OCI-LY7 (cell line): ENCODE results near the gene FBXW7. TPM values are rescaled to one million over a fixed set of nuclear protein-coding genes. Genes with fewer than 3 reads are reported as not detected.

Experiments used
- BruUV-seq: library from RNA; stranded (reverse); fragments of 400-500 nt; replicated peaks from 2 replicates; lab custom pipeline; 2021; lab: Mats Ljungman, UMichigan
- CTCF ChIA-PET: fragments of 300-600 bp; sonication (Branson Sonifier 250); formaldehyde crosslinking; loops from one replicate; lab custom pipeline; 2022; ENCODE audit warnings: antibody characterized with exemption; ENCODE audit not compliant: unreplicated experiment; lab: Charles Lee
- POLR2A ChIA-PET: fragments of 300-600 bp; sonication (Branson Sonifier 250); formaldehyde crosslinking; loops from one replicate; lab custom pipeline; 2022; ENCODE audit warnings: antibody characterized with exemption; lab: Charles Lee
- DNase-seq: peaks from one replicate; pipeline ENCODE4 v3.0.0-alpha.2; 2015; ENCODE audit warnings: low spot score
- H2AFZ ChIP-seq: fragments of 200-600 bp; sonication (generic), shearing (Covaris generic); 2 replicates; pipeline ENCODE4 v1.6.1; 2014; ENCODE audit warnings: mild to moderate bottlenecking, antibody characterized with exemption, low read length, moderate library complexity
- H3K27ac ChIP-seq: fragments of 200-600 bp; sonication (generic); 2 replicates; pipeline ENCODE4 v1.5.1; 2014; ENCODE audit warnings: mixed run types, low read depth, mild to moderate bottlenecking, moderate library complexity, low read length, inconsistent platforms; ENCODE audit not compliant: poor library complexity, severe bottlenecking
- H3K36me3 ChIP-seq: fragments of 200-600 bp; sonication (generic); 2 replicates; pipeline ENCODE4 v1.6.1; 2014; ENCODE audit warnings: mild to moderate bottlenecking, antibody characterized with exemption, low read length, moderate library complexity, mixed read lengths; ENCODE audit not compliant: insufficient read depth
- H3K4me1 ChIP-seq: fragments of 200-600 bp; sonication (generic); 2 replicates; pipeline ENCODE4 v1.5.1; 2014; ENCODE audit warnings: mild to moderate bottlenecking, low read length; ENCODE audit not compliant: insufficient read depth, poor library complexity, severe bottlenecking
- H3K4me2 ChIP-seq: fragments of 200-600 bp; sonication (generic); 2 replicates; pipeline ENCODE4 v1.6.1; 2014; ENCODE audit warnings: mild to moderate bottlenecking, low read length
- H3K4me3 ChIP-seq: fragments of 200-600 bp; sonication (generic); 2 replicates; pipeline ENCODE4 v1.5.1; 2014; ENCODE audit warnings: mild to moderate bottlenecking, low read depth, low read length; ENCODE audit not compliant: poor library complexity, severe bottlenecking
- H3K79me2 ChIP-seq: fragments of 200-600 bp; sonication (generic); 2 replicates; pipeline ENCODE4 v1.6.1; 2016; ENCODE audit warnings: low read depth, mild to moderate bottlenecking, low read length, moderate library complexity, mixed read lengths; ENCODE audit not compliant: insufficient read depth
- H3K9me2 ChIP-seq: fragments of 200-600 bp; sonication (generic); 2 replicates; pipeline ENCODE4 v1.6.1; 2016; ENCODE audit warnings: mild to moderate bottlenecking, low read length, mixed read lengths; ENCODE audit not compliant: insufficient read depth
- H3K9me3 ChIP-seq: fragments of 200-600 bp; sonication (generic); 2 replicates; pipeline ENCODE4 v1.6.1; 2014; ENCODE audit warnings: mild to moderate bottlenecking, mixed run types, low read length, mixed read lengths
- H4K20me1 ChIP-seq: fragments of 200-600 bp; sonication (generic); 2 replicates; pipeline ENCODE4 v1.6.1; 2014; ENCODE audit warnings: mild to moderate bottlenecking, antibody characterized with exemption, low read length, moderate library complexity, mixed read lengths; ENCODE audit not compliant: insufficient read depth
- EZH2phosphoT487 ChIP-seq: fragments of 200-600 bp; sonication (generic); IDR thresholded peaks from 2 replicates; pipeline ENCODE4 v1.6.1; 2018; ENCODE audit warnings: low read depth, borderline replicate concordance, mild to moderate bottlenecking, mixed run types, antibody characterized with exemption, low read length, moderate library complexity, mixed read lengths
- intact Hi-C: fragments of 100-400 bp; cut with micrococcal nuclease; formaldehyde crosslinking; loops from one replicate; pipeline ENCODE4 v1.10.0; 2022; ENCODE audit not compliant: unreplicated experiment
- total RNA-seq, 2 experiments: library from RNA; depleted of rRNA in 1 of 2; stranded (reverse); fragments of >200 nt in 1 of 2; shearing (Covaris generic) in 1 of 2; gene quantifications; 2 replicates each; pipeline ENCODE4 v1.2.3, GENCODE V29; 2014 to 2022
- TF ChIP-seq, protein P1 (sequence below): fragments of 200-600 bp; sonication (generic); conservative IDR thresholded peaks from 2 replicates; pipeline ENCODE4 v1.5.1; 2014; ENCODE audit warnings: mild to moderate bottlenecking, antibody characterized with exemption, low read length, moderate library complexity, mixed read lengths

Gene FBXW7
- total RNA-seq, 2 experiments from 2014 or later = 58.8 to 102 TPM

DNA sequence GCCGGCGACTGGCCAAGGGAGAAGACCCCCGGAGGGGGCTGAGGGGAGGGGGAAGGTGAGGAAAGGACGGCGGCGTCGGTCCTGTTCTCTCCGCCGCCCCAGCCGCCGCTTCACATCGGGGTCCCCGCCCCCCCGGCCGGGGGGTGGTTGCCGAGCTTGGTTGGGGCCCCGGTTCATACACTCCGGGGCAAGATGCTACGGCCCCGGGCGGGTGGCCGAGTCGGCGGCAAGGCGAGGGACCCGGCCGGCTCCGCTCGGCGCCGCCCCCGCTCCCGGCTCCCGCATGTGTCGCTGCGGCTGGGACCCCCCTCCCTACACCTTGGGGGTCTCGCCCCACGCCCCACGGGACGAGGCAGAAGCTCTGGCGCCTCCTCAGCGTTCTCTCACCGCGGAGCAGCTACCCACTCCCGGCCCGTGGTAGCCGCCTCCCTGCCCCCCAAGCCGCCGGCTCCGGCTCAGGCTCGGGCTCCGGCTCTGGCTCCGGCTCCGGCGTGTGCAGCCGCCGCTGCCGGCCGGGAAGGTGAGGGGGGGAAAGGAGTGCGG lies 461 bp downstream of the FBXW7 start:
- Histone ChIP-seq H2AFZ (no peak overlapping the region), H3K4me2 (peak overlapping the region; percentile 95), H3K27ac (peak overlapping the region; percentile 90), H3K9me3 (peaks cover 18% of the 10 kb centered on the region; the same call in 1 of the 2 replicates), H3K79me2 (peaks cover 86% of the 10 kb centered on the region), H3K36me3 (peaks cover 53% of the 10 kb centered on the region), H3K4me1 (peaks cover 53% of the 10 kb centered on the region), H4K20me1 (peaks cover 28% of the 10 kb centered on the region), H3K9me2 (no peaks in the 10 kb centered on the region), H3K4me3 (peak overlapping the region; percentile 84)
- ChIA-PET CTCF (interaction anchor here (0.6 to 1.3 kb wide), 2 partner anchors 12 to 18 kb away, joined by 3 read pairs; no protein-coding TSS in a partner anchor), POLR2A (interaction anchor here (1.0 to 6.7 kb wide), 9 partner anchors 9 to 129 kb away, joined by 3 to 91 read pairs (median 20); no protein-coding TSS in a partner anchor)
- intact Hi-C loops = no loop called here
- no TSS peak for BruUV-seq
- peak; percentile 36 for DNase-seq
- no peak for TF ChIP-seq EZH2phosphoT487
- TF ChIP-seq, protein P1, sequence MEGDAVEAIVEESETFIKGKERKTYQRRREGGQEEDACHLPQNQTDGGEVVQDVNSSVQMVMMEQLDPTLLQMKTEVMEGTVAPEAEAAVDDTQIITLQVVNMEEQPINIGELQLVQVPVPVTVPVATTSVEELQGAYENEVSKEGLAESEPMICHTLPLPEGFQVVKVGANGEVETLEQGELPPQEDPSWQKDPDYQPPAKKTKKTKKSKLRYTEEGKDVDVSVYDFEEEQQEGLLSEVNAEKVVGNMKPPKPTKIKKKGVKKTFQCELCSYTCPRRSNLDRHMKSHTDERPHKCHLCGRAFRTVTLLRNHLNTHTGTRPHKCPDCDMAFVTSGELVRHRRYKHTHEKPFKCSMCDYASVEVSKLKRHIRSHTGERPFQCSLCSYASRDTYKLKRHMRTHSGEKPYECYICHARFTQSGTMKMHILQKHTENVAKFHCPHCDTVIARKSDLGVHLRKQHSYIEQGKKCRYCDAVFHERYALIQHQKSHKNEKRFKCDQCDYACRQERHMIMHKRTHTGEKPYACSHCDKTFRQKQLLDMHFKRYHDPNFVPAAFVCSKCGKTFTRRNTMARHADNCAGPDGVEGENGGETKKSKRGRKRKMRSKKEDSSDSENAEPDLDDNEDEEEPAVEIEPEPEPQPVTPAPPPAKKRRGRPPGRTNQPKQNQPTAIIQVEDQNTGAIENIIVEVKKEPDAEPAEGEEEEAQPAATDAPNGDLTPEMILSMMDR = no peak

DNA sequence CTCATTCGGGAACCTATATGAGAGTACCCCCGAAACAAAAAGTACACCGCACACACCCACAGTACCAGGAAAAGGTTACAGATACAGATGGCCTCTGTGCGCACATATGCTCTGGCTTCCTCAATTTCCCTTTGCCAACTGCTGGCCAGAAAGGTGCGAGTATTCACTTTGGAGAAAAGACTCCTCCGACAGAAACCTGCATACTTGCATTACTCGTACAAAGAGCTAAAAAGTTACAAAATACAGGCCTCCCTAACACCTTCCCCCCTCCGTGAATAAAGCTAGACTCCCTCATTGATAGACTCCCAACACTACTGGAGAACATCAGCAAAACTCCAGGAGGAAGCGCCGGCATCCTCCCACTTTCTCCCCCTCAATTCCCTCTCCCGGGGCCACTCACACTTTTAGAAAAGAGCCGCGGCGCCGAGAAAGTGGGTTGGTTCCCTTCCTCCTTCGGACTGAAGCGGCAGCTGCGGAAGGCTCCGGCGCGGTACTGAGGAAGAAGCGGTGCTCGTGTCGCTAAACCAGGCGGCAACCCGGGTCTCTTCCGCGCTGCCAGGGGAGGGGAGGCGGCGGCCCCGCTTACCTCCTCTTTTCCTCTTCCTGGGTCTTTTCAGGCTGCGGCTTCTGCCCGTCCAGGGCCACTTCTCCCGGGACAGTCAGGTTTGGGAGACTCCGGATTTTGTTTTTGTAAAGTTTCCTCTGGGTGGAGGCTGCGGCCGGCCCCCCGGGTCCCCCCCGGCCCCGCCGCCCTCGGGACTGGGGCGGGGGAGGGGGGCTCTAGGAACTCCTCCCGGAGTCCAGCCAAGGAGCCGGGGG lies 1.1 kb downstream of the FBXW7 start:
- ChIA-PET CTCF (interaction anchor here (0.5 to 1.3 kb wide), 3 partner anchors 19 to 993 kb away, joined by 3 to 4 read pairs (median 3); no protein-coding TSS in a partner anchor), POLR2A (interaction anchor here (0.8 to 6.7 kb wide), 11 partner anchors 9 to 134 kb away, joined by 3 to 91 read pairs (median 17); no protein-coding TSS in a partner anchor)
- peaks cover 55% of the 10 kb centered on the region for H3K4me1 ChIP-seq
- peaks cover 28% of the 10 kb centered on the region for H4K20me1 ChIP-seq
- peak overlapping the region; percentile 84 for H3K4me3 ChIP-seq
- no peak for TF ChIP-seq EZH2phosphoT487
- TF ChIP-seq, protein P1 = no peak
- 0 out of 2 replicates have a peak overlapping the region, but pooled peaks have one; percentile 1 for H2AFZ ChIP-seq
- H3K4me2 ChIP-seq = peak overlapping the region; percentile 95
- TSS peak; percentile 55 for BruUV-seq
- peaks cover 51% of the 10 kb centered on the region for H3K36me3 ChIP-seq
- H3K9me3 ChIP-seq = peaks cover 11% of the 10 kb centered on the region; the same call in 1 of the 2 replicates
- peaks cover 93% of the 10 kb centered on the region for H3K79me2 ChIP-seq
- DNase-seq = peak; percentile 81
- no peaks in the 10 kb centered on the region for H3K9me2 ChIP-seq
- intact Hi-C loops = no loop called here
- peak overlapping the region; percentile 90 for H3K27ac ChIP-seq
